ENCODE measurements around the gene RABEP2. TPM values are rescaled to one million over a fixed set of nuclear protein-coding genes. Genes with fewer than 3 reads are reported as not detected.

RABEP2 gene
- total RNA-seq, 1 donor = 31.5 TPM

DNA sequence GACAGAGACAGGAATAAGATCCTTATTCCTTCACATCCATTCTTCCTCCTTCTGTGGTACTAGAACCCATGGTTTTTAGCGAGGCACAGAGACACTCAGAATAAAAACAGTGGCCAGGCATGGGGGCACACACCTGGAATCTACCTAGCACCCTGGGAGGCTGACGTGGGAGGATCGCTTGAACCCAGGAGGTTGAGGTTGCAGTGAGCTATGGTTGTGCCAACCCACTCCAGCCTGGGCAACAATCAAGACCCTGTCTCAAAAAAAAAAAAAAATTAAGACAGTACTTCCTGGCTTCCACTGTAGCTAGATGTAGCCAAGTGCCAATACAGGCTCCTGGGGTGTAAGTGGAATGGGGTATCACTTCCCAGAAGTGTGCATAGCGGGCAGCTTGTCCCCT is 42.1 kb upstream of the RABEP2 start:
- TF ChIP-seq, protein P1, sequence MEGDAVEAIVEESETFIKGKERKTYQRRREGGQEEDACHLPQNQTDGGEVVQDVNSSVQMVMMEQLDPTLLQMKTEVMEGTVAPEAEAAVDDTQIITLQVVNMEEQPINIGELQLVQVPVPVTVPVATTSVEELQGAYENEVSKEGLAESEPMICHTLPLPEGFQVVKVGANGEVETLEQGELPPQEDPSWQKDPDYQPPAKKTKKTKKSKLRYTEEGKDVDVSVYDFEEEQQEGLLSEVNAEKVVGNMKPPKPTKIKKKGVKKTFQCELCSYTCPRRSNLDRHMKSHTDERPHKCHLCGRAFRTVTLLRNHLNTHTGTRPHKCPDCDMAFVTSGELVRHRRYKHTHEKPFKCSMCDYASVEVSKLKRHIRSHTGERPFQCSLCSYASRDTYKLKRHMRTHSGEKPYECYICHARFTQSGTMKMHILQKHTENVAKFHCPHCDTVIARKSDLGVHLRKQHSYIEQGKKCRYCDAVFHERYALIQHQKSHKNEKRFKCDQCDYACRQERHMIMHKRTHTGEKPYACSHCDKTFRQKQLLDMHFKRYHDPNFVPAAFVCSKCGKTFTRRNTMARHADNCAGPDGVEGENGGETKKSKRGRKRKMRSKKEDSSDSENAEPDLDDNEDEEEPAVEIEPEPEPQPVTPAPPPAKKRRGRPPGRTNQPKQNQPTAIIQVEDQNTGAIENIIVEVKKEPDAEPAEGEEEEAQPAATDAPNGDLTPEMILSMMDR (IDR thresholded peaks at IDR 0.05; ENCODE audit: extremely low read depth, low read depth, low read length) = no peak

DNA sequence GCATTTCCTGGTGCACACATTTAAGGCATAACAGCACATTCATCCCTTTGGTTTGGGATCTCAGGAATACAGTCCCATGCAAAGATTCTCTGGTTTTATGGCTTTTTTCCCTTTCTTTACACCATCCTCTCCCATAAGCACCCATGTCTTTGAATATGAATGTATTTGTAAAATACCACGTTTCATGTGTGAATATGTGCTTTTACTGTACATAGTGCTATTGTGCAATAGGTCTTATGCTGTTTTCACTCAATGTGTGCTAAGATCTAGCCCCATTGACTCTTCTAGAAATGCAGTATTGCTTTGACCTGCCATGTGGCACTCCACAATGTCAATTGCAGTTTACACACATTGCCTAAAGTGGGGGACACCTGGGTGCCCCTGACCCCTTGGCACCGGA is 39.5 kb upstream of the RABEP2 start:
- Histone ChIP-seq H3K9me3 (ENCODE audit: low read depth, low read length) (no peaks in the 10 kb centered on the region), H3K4me2 (ENCODE audit: insufficient read depth, low read length) (no peak overlapping the region)
- DNase-seq (ENCODE audit: insufficient read length, low spot score, missing footprints) = no peak

More for the DNA sequence above, 42.1 kb upstream of the RABEP2 start:
- Histone ChIP-seq H3K4me3 (ENCODE audit: insufficient read depth, low read length) (no peak overlapping the region), H4K20me1 (ENCODE audit: insufficient read depth, low read length) (no peaks in the 10 kb centered on the region), H2AFZ (ENCODE audit: low read length) (no peak overlapping the region), H3K36me3 (ENCODE audit: insufficient read depth, low read length) (peaks cover 26% of the 10 kb centered on the region), H3K4me1 (ENCODE audit: insufficient read depth, low read length) (no peaks in the 10 kb centered on the region), H3K9me3 (ENCODE audit: low read depth, low read length) (no peaks in the 10 kb centered on the region), H3K27me3 (ENCODE audit: insufficient read depth, low read length) (no peaks in the 10 kb centered on the region), H3K4me2 (ENCODE audit: insufficient read depth, low read length) (no peak overlapping the region), H3K27ac (ENCODE audit: low read depth, low read length) (no peak overlapping the region), H3K79me2 (ENCODE audit: insufficient read depth, low read length) (no peaks in the 10 kb centered on the region)
- DNase-seq (ENCODE audit: insufficient read length, low spot score, missing footprints) = no peak

DNA sequence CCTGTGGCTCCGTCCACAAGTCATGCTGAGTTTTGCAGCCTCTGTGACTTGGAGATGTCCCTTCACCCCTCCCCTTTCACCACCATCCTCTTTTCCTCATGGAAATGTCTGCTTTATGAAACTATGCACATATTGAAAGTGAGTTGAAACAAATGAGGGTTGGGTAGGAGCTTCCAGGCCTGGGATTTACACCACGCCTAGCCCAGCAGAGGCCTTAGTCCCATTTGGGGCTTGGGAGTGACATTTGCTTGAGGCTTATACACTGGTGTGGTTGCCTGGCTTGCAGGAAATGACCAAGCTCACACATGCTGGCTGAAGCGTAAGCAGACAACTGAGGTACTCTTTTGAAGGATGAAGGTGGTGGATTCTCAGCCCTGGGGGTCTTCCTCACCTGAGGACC is 39.0 kb upstream of the RABEP2 start:
- peaks cover 2% of the 10 kb centered on the region for H3K79me2 ChIP-seq (ENCODE audit: insufficient read depth, low read length)
- no peaks in the 10 kb centered on the region for H3K27me3 ChIP-seq (ENCODE audit: insufficient read depth, low read length)
- no peaks in the 10 kb centered on the region for H3K9me3 ChIP-seq (ENCODE audit: low read depth, low read length)
- H3K4me3 ChIP-seq (ENCODE audit: insufficient read depth, low read length) = no peak overlapping the region
- H4K20me1 ChIP-seq (ENCODE audit: insufficient read depth, low read length) = no peaks in the 10 kb centered on the region
- H3K36me3 ChIP-seq (ENCODE audit: insufficient read depth, low read length) = peaks cover 37% of the 10 kb centered on the region
- DNase-seq (ENCODE audit: insufficient read length, low spot score, missing footprints) = no peak
- H3K4me2 ChIP-seq (ENCODE audit: insufficient read depth, low read length) = no peak overlapping the region
- H2AFZ ChIP-seq (ENCODE audit: low read length) = no peak overlapping the region
- H3K4me1 ChIP-seq (ENCODE audit: insufficient read depth, low read length) = no peaks in the 10 kb centered on the region
- H3K27ac ChIP-seq (ENCODE audit: low read depth, low read length) = no peak overlapping the region
- TF ChIP-seq, protein P1 (IDR thresholded peaks at IDR 0.05; ENCODE audit: extremely low read depth, low read depth, low read length) = no peak

More for the DNA sequence above, 39.5 kb upstream of the RABEP2 start:
- H3K36me3 ChIP-seq (ENCODE audit: insufficient read depth, low read length) = peaks cover 33% of the 10 kb centered on the region
- H2AFZ ChIP-seq (ENCODE audit: low read length) = no peak overlapping the region
- no peaks in the 10 kb centered on the region for H3K27me3 ChIP-seq (ENCODE audit: insufficient read depth, low read length)
- peaks cover 2% of the 10 kb centered on the region for H3K79me2 ChIP-seq (ENCODE audit: insufficient read depth, low read length)
- no peaks in the 10 kb centered on the region for H3K4me1 ChIP-seq (ENCODE audit: insufficient read depth, low read length)
- TF ChIP-seq, protein P1 (IDR thresholded peaks at IDR 0.05; ENCODE audit: extremely low read depth, low read depth, low read length) = no peak
- no peaks in the 10 kb centered on the region for H4K20me1 ChIP-seq (ENCODE audit: insufficient read depth, low read length)
- H3K4me3 ChIP-seq (ENCODE audit: insufficient read depth, low read length) = no peak overlapping the region
- H3K27ac ChIP-seq (ENCODE audit: low read depth, low read length) = no peak overlapping the region

DNA sequence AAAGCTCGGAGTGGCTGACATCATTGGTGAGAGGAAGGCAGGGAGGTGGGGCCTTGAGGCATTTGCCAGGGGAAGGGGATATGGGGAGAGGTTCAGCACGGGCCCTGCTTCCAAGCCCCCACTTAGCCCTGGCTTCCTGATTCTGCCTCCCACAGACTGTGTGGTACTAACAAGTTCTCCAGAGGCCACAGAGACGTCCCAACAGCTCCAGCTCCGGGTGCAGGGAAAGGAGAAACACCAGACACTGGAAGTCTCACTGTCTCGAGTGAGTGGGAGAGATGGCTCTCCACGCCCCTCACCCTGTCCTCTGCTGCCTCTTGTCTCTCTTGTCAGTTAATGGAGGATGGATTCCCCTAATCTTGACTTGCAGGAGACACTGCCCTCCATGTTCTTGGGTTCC is 33.8 kb upstream of the RABEP2 start:
- H3K4me2 ChIP-seq (ENCODE audit: insufficient read depth, low read length) = no peak overlapping the region
- no peak for DNase-seq (ENCODE audit: insufficient read length, low spot score, missing footprints)
- H3K27ac ChIP-seq (ENCODE audit: low read depth, low read length) = no peak overlapping the region
- peaks cover 54% of the 10 kb centered on the region for H3K36me3 ChIP-seq (ENCODE audit: insufficient read depth, low read length)
- no peaks in the 10 kb centered on the region for H3K9me3 ChIP-seq (ENCODE audit: low read depth, low read length)
- TF ChIP-seq, protein P1 (IDR thresholded peaks at IDR 0.05; ENCODE audit: extremely low read depth, low read depth, low read length) = no peak
- no peak overlapping the region for H2AFZ ChIP-seq (ENCODE audit: low read length)
- peaks cover 2% of the 10 kb centered on the region for H3K79me2 ChIP-seq (ENCODE audit: insufficient read depth, low read length)
- no peak overlapping the region for H3K4me3 ChIP-seq (ENCODE audit: insufficient read depth, low read length)
- no peaks in the 10 kb centered on the region for H4K20me1 ChIP-seq (ENCODE audit: insufficient read depth, low read length)
- no peaks in the 10 kb centered on the region for H3K27me3 ChIP-seq (ENCODE audit: insufficient read depth, low read length)
- no peaks in the 10 kb centered on the region for H3K4me1 ChIP-seq (ENCODE audit: insufficient read depth, low read length)

All from osteoblast (primary cell).